Esophagus squamous epithelium (tissue), 5 donors: ENCODE measurements around the gene WDR59. TPM values are rescaled to one million over a fixed set of nuclear protein-coding genes. Genes with fewer than 3 reads are reported as not detected.
A peak's percentile ranks its signal among the peaks of the same experiment; 100 is the strongest.
"Not testable (repeated sequence)": the region's sequence is repeated elsewhere in the genome, so short reads cannot be mapped to it uniquely, and the experiment has no call there.

Experiments used
- DNase-seq: peaks from one replicate; lab custom pipeline; 2025; lab: John Stamatoyannopoulos, UW
- H3K27ac ChIP-seq, 4 donors: fragments of 200-600 bp; sonication (generic); one replicate each; pipeline ENCODE4 v1.5.1; 2016 to 2019; ENCODE audit warnings: mild to moderate bottlenecking in 1 of 4
- H3K27me3 ChIP-seq, 4 donors: fragments of 200-600 bp; sonication (generic); 1 replicate in 3 of 4; 2 replicates in 1 of 4; pipeline versions ENCODE4 v1.5.1 to v1.6.0; 2017 to 2021; ENCODE audit warnings: antibody characterized with exemption in 1 of 4
- H3K36me3 ChIP-seq, 3 donors: fragments of 200-600 bp; sonication (generic); one replicate each; pipeline ENCODE4 v1.5.1; 2016 to 2019
- H3K4me1 ChIP-seq, 3 donors: fragments of 200-600 bp; sonication (generic); one replicate each; pipeline ENCODE4 v1.5.1; 2017 to 2019
- H3K4me3 ChIP-seq, 4 donors: fragments of 200-600 bp; sonication (generic); 1 replicate in 3 of 4; 2 replicates in 1 of 4; pipeline ENCODE4 v1.5.1; 2016 to 2019; ENCODE audit warnings: mild to moderate bottlenecking in 2 of 4, moderate library complexity in 1 of 4
- H3K9me3 ChIP-seq, 3 donors: fragments of 200-600 bp; sonication (generic); one replicate each; pipeline ENCODE4 v1.5.1; 2016 to 2019
- POLR2A ChIP-seq, 4 donors: fragments of 450-650 bp; IDR thresholded peaks; one replicate each; pipeline ENCODE4 v1.6.1; 2017; ENCODE audit warnings: antibody characterized with exemption in 4 of 4, mild to moderate bottlenecking in 4 of 4, moderate library complexity in 3 of 4
- WGBS, 2 donors: methylation state at CpG; one replicate each; pipeline ENCODE4 v1.1.5; 2018; 5-methylcytosine and 5-hydroxymethylcytosine counted together
- intact Hi-C: fragments of 100-400 bp; cut with DNase I; formaldehyde crosslinking; loops from one replicate; pipeline ENCODE4 v1.15.0; 2022
- total RNA-seq, 4 donors: library from RNA; depleted of rRNA; stranded (reverse); fragments of >200 nt; gene quantifications; one replicate each; pipeline ENCODE4 v1.1.0, GENCODE V29; 2016
- TF ChIP-seq, protein P1 (sequence below), 6 experiments: fragments of 450-650 bp in 4 of 6; fragments of 200-600 bp in 2 of 6; sonication (generic) in 2 of 6; IDR thresholded peaks; one replicate each; pipeline ENCODE4 v1.5.1; 2016 to 2019; ENCODE audit warnings: antibody characterized with exemption in 6 of 6, mild to moderate bottlenecking in 4 of 6, moderate library complexity in 4 of 6
- donor health status: DM: yes; HTN: yes; CAD: no.

The WDR59 gene
- total RNA-seq, 4 donors from 2014 or later = 9.8 to 25.1 (median 22.2) TPM

- H3K9me3 ChIP-seq = no peaks in the 10 kb centered on the region
- no peak for TF ChIP-seq POLR2A (IDR thresholded peaks at IDR 0.05)
- TF ChIP-seq, protein P1, sequence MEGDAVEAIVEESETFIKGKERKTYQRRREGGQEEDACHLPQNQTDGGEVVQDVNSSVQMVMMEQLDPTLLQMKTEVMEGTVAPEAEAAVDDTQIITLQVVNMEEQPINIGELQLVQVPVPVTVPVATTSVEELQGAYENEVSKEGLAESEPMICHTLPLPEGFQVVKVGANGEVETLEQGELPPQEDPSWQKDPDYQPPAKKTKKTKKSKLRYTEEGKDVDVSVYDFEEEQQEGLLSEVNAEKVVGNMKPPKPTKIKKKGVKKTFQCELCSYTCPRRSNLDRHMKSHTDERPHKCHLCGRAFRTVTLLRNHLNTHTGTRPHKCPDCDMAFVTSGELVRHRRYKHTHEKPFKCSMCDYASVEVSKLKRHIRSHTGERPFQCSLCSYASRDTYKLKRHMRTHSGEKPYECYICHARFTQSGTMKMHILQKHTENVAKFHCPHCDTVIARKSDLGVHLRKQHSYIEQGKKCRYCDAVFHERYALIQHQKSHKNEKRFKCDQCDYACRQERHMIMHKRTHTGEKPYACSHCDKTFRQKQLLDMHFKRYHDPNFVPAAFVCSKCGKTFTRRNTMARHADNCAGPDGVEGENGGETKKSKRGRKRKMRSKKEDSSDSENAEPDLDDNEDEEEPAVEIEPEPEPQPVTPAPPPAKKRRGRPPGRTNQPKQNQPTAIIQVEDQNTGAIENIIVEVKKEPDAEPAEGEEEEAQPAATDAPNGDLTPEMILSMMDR (IDR thresholded peaks at IDR 0.05) = no peak
- peaks cover 0 to 6% (median 0%) of the 10 kb centered on the region in 3 donors for H3K4me1 ChIP-seq
- intact Hi-C loops = no loop called here
- no peaks in the 10 kb centered on the region for H3K27me3 ChIP-seq
- no peak for DNase-seq
- no peak overlapping the region for H3K4me3 ChIP-seq
- 65% methylated on average over 3 to 4 of the region's 4 CpGs for WGBS, 2 donors
- H3K36me3 ChIP-seq = no peaks in the 10 kb centered on the region
- no peak overlapping the region for H3K27ac ChIP-seq
Measured at GRCh38 chr16:74852500-74852875, 132.4 kb downstream of the WDR59 start.

- intact Hi-C loops = no loop called here
- WGBS, 2 donors = 79 to 85% methylated on average over 7 of the region's 7 CpGs
- DNase-seq = no peak
- Histone ChIP-seq H3K27ac (no peak overlapping the region), H3K4me3 (no peak overlapping the region), H3K4me1 (peaks cover 0 to 6% (median 0%) of the 10 kb centered on the region in 3 donors), H3K9me3 (no peaks in the 10 kb centered on the region), H3K36me3 (no peaks in the 10 kb centered on the region), H3K27me3 (no peaks in the 10 kb centered on the region)
- no peak for TF ChIP-seq POLR2A (IDR thresholded peaks at IDR 0.05)
- TF ChIP-seq, protein P1 (IDR thresholded peaks at IDR 0.05) = no peak
Measured at GRCh38 chr16:74850027-74850426, 134.9 kb downstream of the WDR59 start.

DNA sequence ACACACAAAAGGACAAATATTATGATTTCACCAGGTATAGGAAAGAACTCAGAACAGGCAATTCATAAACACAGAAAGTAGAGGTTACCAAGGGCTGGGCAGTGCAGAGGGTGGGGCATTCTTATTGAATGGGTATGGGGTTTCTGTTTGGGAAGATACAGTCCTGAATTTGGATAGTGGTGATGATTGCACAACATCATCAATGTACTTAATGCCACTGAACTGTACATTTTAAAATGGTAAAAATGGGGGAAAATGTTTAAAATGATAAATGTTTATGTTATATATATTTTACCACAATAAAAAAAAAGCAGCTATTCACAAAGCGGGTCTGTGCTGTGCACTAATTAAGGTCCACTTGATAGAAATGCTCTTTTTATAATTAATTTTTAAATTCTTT lies 137.7 kb downstream of the WDR59 start:
- 97 to 100% methylated on average over 1 of the region's 1 CpG for WGBS, 2 donors

DNA sequence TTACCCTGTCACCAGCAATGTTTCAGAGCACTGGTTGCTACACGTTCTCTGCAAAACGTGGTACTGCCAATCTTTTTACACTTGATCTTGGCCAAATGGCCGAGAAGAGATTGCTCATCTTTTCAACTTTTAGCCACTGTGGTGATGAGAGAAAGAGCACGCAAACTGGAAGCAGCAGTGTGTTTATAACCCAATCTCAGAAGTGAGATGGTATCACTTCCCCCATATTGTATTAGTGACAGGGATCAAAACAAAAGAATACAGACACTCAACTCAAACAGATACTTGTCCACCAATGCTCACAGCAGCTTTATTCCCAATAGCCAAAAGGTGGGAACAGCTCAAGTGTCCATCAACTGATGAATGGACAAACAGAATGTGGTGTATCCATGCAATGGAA lies 138.2 kb downstream of the WDR59 start:
- no peak for DNase-seq
- intact Hi-C loops = no loop called here
- H3K4me1 ChIP-seq = peaks cover 0 to 31% (median 3%) of the 10 kb centered on the region in 3 donors
- H3K27ac ChIP-seq = no peak overlapping the region
- 67 to 83% methylated on average over 3 to 4 of the region's 4 CpGs for WGBS, 2 donors
- no peaks in the 10 kb centered on the region for H3K36me3 ChIP-seq
- TF ChIP-seq, protein P1 (IDR thresholded peaks at IDR 0.05) = no peak
- no peak for TF ChIP-seq POLR2A (IDR thresholded peaks at IDR 0.05)
- H3K4me3 ChIP-seq = no peak overlapping the region
- no peaks in the 10 kb centered on the region for H3K9me3 ChIP-seq
- H3K27me3 ChIP-seq = no peaks in the 10 kb centered on the region

More for the DNA sequence above, 137.7 kb downstream of the WDR59 start:
- no peak overlapping the region for H3K27ac ChIP-seq
- H3K36me3 ChIP-seq = no peaks in the 10 kb centered on the region
- intact Hi-C loops = no loop called here
- no peak for DNase-seq
- H3K9me3 ChIP-seq = no peaks in the 10 kb centered on the region
- peaks cover 0 to 30% (median 0%) of the 10 kb centered on the region in 3 donors for H3K4me1 ChIP-seq
- no peak overlapping the region for H3K4me3 ChIP-seq
- H3K27me3 ChIP-seq = no peaks in the 10 kb centered on the region
- TF ChIP-seq, protein P1 (IDR thresholded peaks at IDR 0.05) = no peak
- TF ChIP-seq POLR2A (IDR thresholded peaks at IDR 0.05) = no peak

GRCh38 chr16:74844041-74844980 lies 140.6 kb downstream of the WDR59 start:
- intact Hi-C loops = no loop called here
- Histone ChIP-seq H3K27me3 (no peaks in the 10 kb centered on the region), H3K27ac (peak overlapping the region in 3 of 4 donors; percentile 32 to 84 (median 64)), H3K4me1 (peaks cover 0 to 35% (median 3%) of the 10 kb centered on the region in 3 donors), H3K9me3 (no peaks in the 10 kb centered on the region), H3K4me3 (no peak overlapping the region), H3K36me3 (no peaks in the 10 kb centered on the region)
- WGBS, 2 donors = 66 to 75% methylated on average over 20 of the region's 20 CpGs
- TF ChIP-seq, protein P1 (IDR thresholded peaks at IDR 0.05) = no peak
- TF ChIP-seq POLR2A (IDR thresholded peaks at IDR 0.05) = no peak
- no peak for DNase-seq

- DNase-seq, intact Hi-C loops, H3K27me3 ChIP-seq, H3K36me3 ChIP-seq, H3K9me3 ChIP-seq: not testable (repeated sequence)
- WGBS, 2 donors = 57 to 58% methylated on average over 5 to 14 of the region's 14 CpGs
- Histone ChIP-seq H3K4me1 (peaks cover under 1 to 42% (median 3%) of the 10 kb centered on the region in 3 donors), H3K27ac (peak overlapping the region; percentile 34 to 84 (median 76)), H3K4me3 (peak overlapping the region in 1 of 4 donors; percentile 2)
Measured at GRCh38 chr16:74843381-74844035, 141.4 kb downstream of the WDR59 start.
